Pancreas (tissue), 10 donors: ENCODE results near the gene SMIM3. TPM values are rescaled to one million over a fixed set of nuclear protein-coding genes. Genes with fewer than 3 reads are reported as not detected.
"Not testable (repeated sequence)": the region's sequence is repeated elsewhere in the genome, so short reads cannot be mapped to it uniquely, and the experiment has no call there.

ENCODE experiments used
- ATAC-seq, 4 donors: fragments of 200-7000 bp; cut with Tn5 transposase; one replicate each; pipeline versions ENCODE4 v1.8.0 to v1.9.1; 2020; ENCODE audit warnings: mild to moderate bottlenecking in 4 of 4, moderate library complexity in 4 of 4
- DNase-seq, 6 donors: peaks; one replicate each; pipeline ENCODE4 v3.0.0-alpha.2; 2020
- FAIRE-seq: peaks from 2 replicates; lab custom pipeline; 2012; peaks lifted over from hg19 to GRCh38; lab: Jason Lieb, UNC
- H3K27ac ChIP-seq, 4 donors: fragments of 200-600 bp; sonication (generic); 1 replicate in 3 of 4; 2 replicates in 1 of 4; pipeline versions ENCODE4 v1.5.0 to v1.8.0; 2020
- H3K27me3 ChIP-seq, 4 donors: fragments of 200-600 bp; one replicate each; pipeline ENCODE4 v1.8.0; 2021
- H3K36me3 ChIP-seq, 3 donors: fragments of 200-600 bp; sonication (generic) in 1 of 3; one replicate each; pipeline versions ENCODE4 v1.5.0 to v1.8.0; 2020 to 2021
- H3K4me1 ChIP-seq, 3 donors: fragments of 200-600 bp; one replicate each; pipeline ENCODE4 v1.8.0; 2021
- H3K4me3 ChIP-seq, 4 donors: fragments of 200-600 bp; sonication (generic) in 2 of 4; one replicate each; pipeline versions ENCODE4 v1.5.0 to v1.8.0; 2020 to 2021
- H3K9me3 ChIP-seq, 4 donors: fragments of 200-600 bp; one replicate each; pipeline ENCODE4 v1.8.0; 2021
- CTCF ChIP-seq, 4 donors: fragments of 200-600 bp; sonication (generic) in 3 of 4; IDR thresholded peaks; one replicate each; pipeline versions ENCODE4 v1.5.0 to v1.8.0; 2021; ENCODE audit warnings: antibody characterized with exemption in 4 of 4
- WGBS, 2 donors: extraction: QIAGEN DNeasy Blood & Tissue Kit; methylation state at CpG; one replicate each; pipeline ENCODE4 v1.1.7; 2013; 5-methylcytosine and 5-hydroxymethylcytosine counted together
- intact Hi-C, 3 donors: fragments of 100-400 bp; cut with DNase I; formaldehyde crosslinking; loops; one replicate each; pipeline versions ENCODE4 v1.11.1 to v1.14.2; 2022
- polyA plus RNA-seq, 2 donors: library from polyadenylated mRNA; stranded (reverse); fragments of 200-250 nt; gene quantifications; one replicate each; pipeline ENCODE4 v1.2.3, GENCODE V29; 2013
- total RNA-seq, 6 donors: library from RNA; stranded (reverse); fragmentation: NEBNext Ultra II Directional in 4 of 6; extraction: Animal tissue kit (Norgen Biotek cat#: 25700) in 4 of 6; gene quantifications; one replicate each; pipeline versions ENCODE4 v1.2.1 to v1.2.4, GENCODE V29; 2021 to 2023
- donor health status: healthy with polysubstance abuse.
- donor health status: DM: no; HTN: no; CAD: no; lungs with moderate emphysema.
- donor health status: DM: no; HTN: no; CAD: no.
- donor health status: control.
- donor health status: control.
- donor health status: Bipolar disorder and iron deficiency.
- donor health status: DM: yes; HTN: yes; CAD: no.
- donor health status: DM: no; HTN: no; CAD: no.
- donor health status: DM: no; HTN: no; CAD: no.
- donor health status: DM: yes; HTN: yes; CAD: no.

Gene SMIM3
- total and polyA plus RNA-seq, 8 donors: 9.7 to 33.1 (median 13.2) TPM

- Histone ChIP-seq H3K4me3 (no peak overlapping the region), H3K9me3 (no peaks in the 10 kb centered on the region), H3K27ac (no peak overlapping the region), H3K27me3 (no peaks in the 10 kb centered on the region), H3K36me3 (no peaks in the 10 kb centered on the region), H3K4me1 (no peaks in the 10 kb centered on the region)
- DNase-seq (no peak), FAIRE-seq (no peak), ATAC-seq (no peak)
- no peak for TF ChIP-seq CTCF (IDR thresholded peaks at IDR 0.05)
- intact Hi-C loops: no loop called here
These were observed 36.5 kb downstream of the SMIM3 start for GRCh38 chr5:150815010-150815409.

GRCh38 chr5:150816946-150817345, 38.4 kb downstream of the SMIM3 start:
- no peak for DNase-seq
- no peaks in the 10 kb centered on the region for H3K4me1 ChIP-seq
- H3K9me3 ChIP-seq: no peaks in the 10 kb centered on the region
- ATAC-seq: no peak
- no peak for TF ChIP-seq CTCF (IDR thresholded peaks at IDR 0.05)
- no peak overlapping the region for H3K4me3 ChIP-seq
- intact Hi-C loops: no loop called here
- 91 to 93% methylated on average over 2 of the region's 2 CpGs for WGBS, 2 donors
- no peaks in the 10 kb centered on the region for H3K27me3 ChIP-seq
- H3K27ac ChIP-seq: no peak overlapping the region
- FAIRE-seq: no peak
- H3K36me3 ChIP-seq: no peaks in the 10 kb centered on the region

- no peak for ATAC-seq
- Histone ChIP-seq H3K4me1 (no peaks in the 10 kb centered on the region), H3K9me3 (no peaks in the 10 kb centered on the region), H3K36me3 (no peaks in the 10 kb centered on the region), H3K27me3 (no peaks in the 10 kb centered on the region), H3K4me3 (no peak overlapping the region), H3K27ac (no peak overlapping the region)
- no peak for DNase-seq
- no peak for FAIRE-seq
- WGBS, 2 donors: 66 to 68% methylated on average over 5 of the region's 5 CpGs
- intact Hi-C loops: no loop called here
- TF ChIP-seq CTCF (IDR thresholded peaks at IDR 0.05): no peak
These were observed 51.2 kb downstream of the SMIM3 start for GRCh38 chr5:150829744-150830143.

- H3K27ac ChIP-seq, FAIRE-seq, H3K9me3 ChIP-seq, H3K4me3 ChIP-seq, intact Hi-C loops, H3K4me1 ChIP-seq, H3K36me3 ChIP-seq, H3K27me3 ChIP-seq, ATAC-seq, DNase-seq: not testable (repeated sequence)
- 75 to 80% methylated on average over 3 of the region's 3 CpGs for WGBS, 2 donors
These were observed 53.3 kb downstream of the SMIM3 start for GRCh38 chr5:150831821-150832220.

GRCh38 chr5:150836064-150836463, 57.5 kb downstream of the SMIM3 start:
- 34 to 44% methylated on average over 5 of the region's 5 CpGs for WGBS, 2 donors

More at GRCh38 chr5:150836064-150836463, 57.5 kb downstream of the SMIM3 start:
- TF ChIP-seq CTCF (IDR thresholded peaks at IDR 0.05): no peak
- FAIRE-seq (no peak), DNase-seq (peak in 3 of 6 donors; percentile 16 to 29 (median 17)), ATAC-seq (peak in 3 of 4 donors; percentile 43 to 78 (median 67))
- intact Hi-C loops: no loop called here
- Histone ChIP-seq H3K27ac (no peak overlapping the region), H3K4me3 (no peak overlapping the region), H3K36me3 (no peaks in the 10 kb centered on the region), H3K27me3 (no peaks in the 10 kb centered on the region), H3K9me3 (no peaks in the 10 kb centered on the region), H3K4me1 (peaks cover 0 to 5% (median 0%) of the 10 kb centered on the region in 3 donors)
